Measurements from ENCODE around the gene PLXND1. TPM values are rescaled to one million over a fixed set of nuclear protein-coding genes. Genes with fewer than 3 reads are reported as not detected.

The PLXND1 gene
- total RNA-seq, 1 donor from 2014 or later, result 233 TPM

DNA sequence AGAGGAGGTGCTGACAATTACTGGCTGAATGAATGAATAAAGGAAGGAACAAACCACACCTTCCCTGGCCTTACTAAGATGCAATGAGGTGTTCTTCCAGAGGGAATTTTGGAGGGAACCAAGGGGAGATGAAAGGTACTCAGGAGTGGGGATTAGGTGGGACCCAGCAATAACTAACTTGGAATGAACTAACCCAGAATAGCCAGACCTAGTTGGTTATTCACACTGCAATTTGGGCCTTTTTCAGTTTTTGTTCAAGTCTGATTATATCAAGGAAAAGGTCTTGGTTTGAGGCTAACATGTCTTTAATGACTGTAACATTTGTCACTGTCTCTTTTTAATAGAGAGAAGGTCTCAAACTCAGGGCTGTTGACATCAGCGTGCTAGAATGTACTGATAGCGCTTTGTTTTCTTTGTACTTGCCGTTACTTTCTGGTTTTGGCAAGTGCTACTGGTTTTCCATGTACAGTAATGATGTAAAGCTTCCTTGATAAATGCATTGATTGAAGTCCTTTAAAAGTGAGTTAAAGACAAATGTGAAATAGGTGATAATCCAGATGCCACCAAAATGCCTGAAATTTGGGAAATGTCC lies 3.2 kb upstream of the PLXND1 start:
- peaks cover 69% of the 10 kb centered on the region for H3K4me1 ChIP-seq
- TF ChIP-seq, protein P1, sequence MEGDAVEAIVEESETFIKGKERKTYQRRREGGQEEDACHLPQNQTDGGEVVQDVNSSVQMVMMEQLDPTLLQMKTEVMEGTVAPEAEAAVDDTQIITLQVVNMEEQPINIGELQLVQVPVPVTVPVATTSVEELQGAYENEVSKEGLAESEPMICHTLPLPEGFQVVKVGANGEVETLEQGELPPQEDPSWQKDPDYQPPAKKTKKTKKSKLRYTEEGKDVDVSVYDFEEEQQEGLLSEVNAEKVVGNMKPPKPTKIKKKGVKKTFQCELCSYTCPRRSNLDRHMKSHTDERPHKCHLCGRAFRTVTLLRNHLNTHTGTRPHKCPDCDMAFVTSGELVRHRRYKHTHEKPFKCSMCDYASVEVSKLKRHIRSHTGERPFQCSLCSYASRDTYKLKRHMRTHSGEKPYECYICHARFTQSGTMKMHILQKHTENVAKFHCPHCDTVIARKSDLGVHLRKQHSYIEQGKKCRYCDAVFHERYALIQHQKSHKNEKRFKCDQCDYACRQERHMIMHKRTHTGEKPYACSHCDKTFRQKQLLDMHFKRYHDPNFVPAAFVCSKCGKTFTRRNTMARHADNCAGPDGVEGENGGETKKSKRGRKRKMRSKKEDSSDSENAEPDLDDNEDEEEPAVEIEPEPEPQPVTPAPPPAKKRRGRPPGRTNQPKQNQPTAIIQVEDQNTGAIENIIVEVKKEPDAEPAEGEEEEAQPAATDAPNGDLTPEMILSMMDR (IDR thresholded peaks at IDR 0.05), result no peak

GRCh38 chr3:129608936-129609590 lies 2.6 kb upstream of the PLXND1 start:
- TF ChIP-seq, protein P1 (IDR thresholded peaks at IDR 0.05), result no peak
- Histone ChIP-seq H3K27me3 (ENCODE audit: low read depth) (no peaks in the 10 kb centered on the region), H3K4me3 (no peak overlapping the region), H3K9me3 (no peaks in the 10 kb centered on the region), H3K4me1 (peaks cover 69% of the 10 kb centered on the region), H3K36me3 (no peaks in the 10 kb centered on the region), H3K27ac (peak overlapping the region; percentile 90)
- DNase-seq (no peak), ATAC-seq (no peak)
- intact Hi-C loops (cut with DNase I), result no loop called here

More for the DNA sequence above, 3.2 kb upstream of the PLXND1 start:
- peak overlapping the region; percentile 90 for H3K27ac ChIP-seq
- no peaks in the 10 kb centered on the region for H3K9me3 ChIP-seq
- no peak overlapping the region for H3K4me3 ChIP-seq
- no peak for DNase-seq
- H3K36me3 ChIP-seq, result no peaks in the 10 kb centered on the region
- intact Hi-C loops (cut with DNase I), result no loop called here
- no peaks in the 10 kb centered on the region for H3K27me3 ChIP-seq (ENCODE audit: low read depth)
- ATAC-seq, result no peak

- Histone ChIP-seq H3K36me3 (no peaks in the 10 kb centered on the region), H3K27ac (peak overlapping the region; percentile 90), H3K4me1 (peaks cover 74% of the 10 kb centered on the region), H3K9me3 (no peaks in the 10 kb centered on the region), H3K4me3 (peak overlapping the region; percentile 55), H3K27me3 (ENCODE audit: low read depth) (no peaks in the 10 kb centered on the region)
- intact Hi-C loops (cut with DNase I), result no loop called here
- DNase-seq (no peak), ATAC-seq (no peak)
- TF ChIP-seq, protein P1 (IDR thresholded peaks at IDR 0.05), result peak; percentile 19
Measured at GRCh38 chr3:129608087-129608935, 1.8 kb upstream of the PLXND1 start.

DNA sequence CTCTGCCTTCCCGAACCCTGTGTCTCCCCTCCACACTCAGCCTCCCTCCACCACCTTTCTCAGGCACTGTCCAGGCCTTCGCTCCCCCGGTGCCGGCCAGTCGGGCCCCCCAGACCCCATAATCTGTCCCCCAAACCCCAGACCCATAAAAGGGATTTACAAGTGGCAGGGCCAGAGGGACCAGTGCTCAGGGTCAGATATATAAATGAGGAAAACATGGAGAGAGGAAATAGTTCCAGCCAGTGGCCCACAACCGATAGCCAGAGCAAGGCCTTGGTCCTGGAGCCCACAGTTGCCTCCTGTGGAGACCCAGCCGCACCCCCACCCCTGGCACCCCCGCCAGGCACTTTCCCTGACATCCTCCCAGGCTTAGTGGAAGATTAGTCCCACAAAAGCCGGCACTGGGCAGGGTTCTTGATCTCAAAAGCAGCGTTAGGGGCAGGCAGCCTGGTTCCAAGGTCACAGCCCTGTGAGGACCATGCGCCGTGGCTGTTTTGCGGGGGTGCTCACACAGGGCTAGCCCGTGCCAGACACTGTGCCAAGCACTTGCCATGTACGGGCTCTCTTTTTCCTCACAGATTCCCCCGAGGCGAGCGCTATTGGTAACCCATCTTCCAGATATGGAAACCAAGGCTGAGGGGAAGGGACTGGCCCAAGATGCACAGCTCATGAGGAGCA lies 1.1 kb upstream of the PLXND1 start:
- Histone ChIP-seq H3K4me3 (peak overlapping the region; percentile 55), H3K27me3 (ENCODE audit: low read depth) (no peaks in the 10 kb centered on the region), H3K27ac (peak overlapping the region; percentile 90), H3K9me3 (no peaks in the 10 kb centered on the region), H3K36me3 (no peaks in the 10 kb centered on the region), H3K4me1 (peaks cover 74% of the 10 kb centered on the region)
- intact Hi-C loops (cut with DNase I), result no loop called here
- ATAC-seq (no peak), DNase-seq (no peak)
- TF ChIP-seq, protein P1 (IDR thresholded peaks at IDR 0.05), result no peak

DNA sequence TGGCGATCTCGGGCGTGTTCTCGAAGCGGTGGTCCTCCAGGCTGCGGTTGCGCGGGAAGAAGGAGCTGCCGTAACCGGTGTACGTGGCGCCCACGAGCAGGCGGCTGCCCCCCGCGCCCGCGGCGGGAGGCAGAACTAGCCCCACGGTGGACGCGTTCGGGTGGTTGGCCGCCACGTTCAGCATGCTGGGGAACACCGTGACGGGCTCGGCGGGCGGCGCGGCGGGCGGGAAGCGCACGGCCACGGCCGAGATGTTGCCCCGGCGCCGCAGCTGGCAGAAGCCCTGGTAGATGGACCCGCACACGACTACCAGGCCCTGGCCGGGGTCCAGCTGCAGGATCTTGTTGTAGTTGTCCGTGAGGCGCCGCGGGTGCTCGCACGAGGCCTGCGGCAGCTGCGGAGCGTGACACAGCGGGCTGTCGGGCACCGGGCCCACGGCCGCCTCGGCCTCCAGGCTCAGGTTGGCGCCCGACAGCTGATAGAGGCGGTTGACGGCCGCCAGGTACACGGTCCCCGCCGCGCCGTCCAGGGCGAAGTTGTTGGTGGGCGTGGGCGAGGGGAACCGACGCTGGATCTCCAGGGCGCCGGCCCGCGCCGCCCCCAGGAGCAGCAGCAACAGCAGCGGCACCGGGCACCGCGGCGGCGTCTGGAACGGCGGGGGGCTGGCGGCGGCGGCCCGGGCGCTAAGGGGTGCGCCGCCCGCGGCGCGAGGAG lies 397 bp downstream of the PLXND1 start:
- ATAC-seq, result peak; percentile 2 to 12
- TF ChIP-seq, protein P1 (IDR thresholded peaks at IDR 0.05), result no peak
- peak; percentile 73 for DNase-seq
- H3K4me3 ChIP-seq, result peak overlapping the region; percentile 70
- H3K27ac ChIP-seq, result peak overlapping the region; percentile 89
- no peaks in the 10 kb centered on the region for H3K27me3 ChIP-seq (ENCODE audit: low read depth)
- no peaks in the 10 kb centered on the region for H3K9me3 ChIP-seq
- H3K4me1 ChIP-seq, result peaks cover 74% of the 10 kb centered on the region
- intact Hi-C loops (cut with DNase I), result no loop called here
- no peaks in the 10 kb centered on the region for H3K36me3 ChIP-seq

Measured in lower lobe of right lung (tissue), 2 donors.